Mesendoderm (in vitro differentiated cells): Measurements from ENCODE around the gene BICRAL.

Experiments used
- DNase-seq: peaks from one replicate; pipeline ENCODE4 v3.0.0; 2013
- H2AK5ac ChIP-seq: 2 replicates; pipeline ENCODE4 v1.6.1; 2013; ENCODE audit warnings: low read length, inconsistent platforms
- H2BK120ac ChIP-seq: 2 replicates; pipeline ENCODE4 v1.6.1; 2013; ENCODE audit warnings: low read depth, mild to moderate bottlenecking, low read length, moderate library complexity, mixed read lengths
- H2BK15ac ChIP-seq: replicated peaks from 2 replicates; pipeline ENCODE4 v1.6.1; 2013; ENCODE audit warnings: low read depth, mild to moderate bottlenecking, moderate library complexity
- H2BK5ac ChIP-seq: 2 replicates; pipeline ENCODE4 v1.6.1; 2013; ENCODE audit warnings: low read length, inconsistent platforms
- H3K18ac ChIP-seq: 2 replicates; pipeline ENCODE4 v1.6.1; 2013; ENCODE audit warnings: mild to moderate bottlenecking, low read length, mixed read lengths
- H3K23ac ChIP-seq: one replicate; pipeline ENCODE4 v1.6.1; 2013; ENCODE audit warnings: low read length
- H3K27ac ChIP-seq: 2 replicates; pipeline ENCODE4 v1.5.1; 2013; ENCODE audit warnings: low read depth, mild to moderate bottlenecking, inconsistent platforms, low read length, moderate library complexity
- H3K27me3 ChIP-seq: 2 replicates; pipeline ENCODE4 v1.6.1; 2013; ENCODE audit warnings: low read length, control low read depth, mild to moderate bottlenecking, inconsistent platforms; ENCODE audit not compliant: insufficient read depth, poor library complexity
- H3K36me3 ChIP-seq: 2 replicates; pipeline ENCODE4 v1.6.1; 2013; ENCODE audit warnings: low read length, inconsistent platforms; ENCODE audit not compliant: control insufficient read depth, insufficient read depth
- H3K4ac ChIP-seq: one replicate; pipeline ENCODE4 v1.6.1; 2013; ENCODE audit warnings: low read depth, mild to moderate bottlenecking, low read length, moderate library complexity
- H3K4me1 ChIP-seq: 2 replicates; pipeline ENCODE4 v1.6.1; 2013; ENCODE audit warnings: low read depth, low read length, inconsistent platforms; ENCODE audit not compliant: control insufficient read depth
- H3K4me2 ChIP-seq: 2 replicates; pipeline ENCODE4 v1.6.1; 2013; ENCODE audit warnings: low read length
- H3K4me3 ChIP-seq: 2 replicates; pipeline ENCODE4 v1.5.1; 2013; ENCODE audit warnings: mild to moderate bottlenecking, low read length
- H3K56ac ChIP-seq: one replicate; pipeline ENCODE4 v1.6.1; 2013; ENCODE audit warnings: low read length
- H3K79me1 ChIP-seq: 2 replicates; pipeline ENCODE4 v1.6.1; 2013; ENCODE audit warnings: low read length, inconsistent platforms
- H3K79me2 ChIP-seq: 2 replicates; pipeline ENCODE4 v1.6.1; 2013; ENCODE audit warnings: mild to moderate bottlenecking, low read length; ENCODE audit not compliant: control insufficient read depth, insufficient read depth
- H3K9ac ChIP-seq: 2 replicates; pipeline ENCODE4 v1.6.1; 2013; ENCODE audit warnings: low read length, inconsistent platforms
- H4K5ac ChIP-seq: one replicate; pipeline ENCODE4 v1.6.1; 2013; ENCODE audit warnings: low read length
- H4K8ac ChIP-seq: one replicate; pipeline ENCODE4 v1.6.1; 2013; ENCODE audit warnings: low read depth, mild to moderate bottlenecking, control low read depth, low read length, moderate library complexity
- WGBS: extraction: QIAGEN DNeasy Blood & Tissue Kit; methylation state at CpG from one replicate; pipeline ENCODE4 v1.1.7; 2013; ENCODE audit warnings: low lambda C conversion rate, missing lambda C conversion rate; ENCODE audit not compliant: insufficient coverage; ENCODE audit errors: extremely low coverage; 5-methylcytosine and 5-hydroxymethylcytosine counted together

The BICRAL gene

GRCh38 chr6:42777126-42777822 is 4.6 kb upstream of the BICRAL start:
- H3K79me1 ChIP-seq: no peaks in the 10 kb centered on the region
- H3K18ac ChIP-seq: no peak overlapping the region
- no peak overlapping the region for H3K4ac ChIP-seq
- no peak overlapping the region for H2BK120ac ChIP-seq
- H2AK5ac ChIP-seq: no peak overlapping the region
- no peak overlapping the region for H3K27ac ChIP-seq
- no peaks in the 10 kb centered on the region for H3K27me3 ChIP-seq
- whole genome bisulfite sequencing: no CpG with 5 or more reads among the region's 2 CpGs
- H3K56ac ChIP-seq: no peak overlapping the region
- H2BK5ac ChIP-seq: no peak overlapping the region
- no peak overlapping the region for H2BK15ac ChIP-seq
- H3K36me3 ChIP-seq: no peaks in the 10 kb centered on the region
- H3K4me1 ChIP-seq: no peaks in the 10 kb centered on the region
- no peak overlapping the region for H3K9ac ChIP-seq
- no peak overlapping the region for H3K4me3 ChIP-seq
- H3K23ac ChIP-seq: no peak overlapping the region
- H3K79me2 ChIP-seq: no peaks in the 10 kb centered on the region
- no peak overlapping the region for H4K5ac ChIP-seq
- H3K4me2 ChIP-seq: no peak overlapping the region
- DNase-seq: no peak
- no peak overlapping the region for H4K8ac ChIP-seq

- Histone ChIP-seq H3K23ac (no peak overlapping the region), H3K9ac (no peak overlapping the region), H4K5ac (no peak overlapping the region), H3K4me2 (no peak overlapping the region), H3K79me2 (peaks cover 2% of the 10 kb centered on the region), H3K4me1 (no peaks in the 10 kb centered on the region), H3K27ac (no peak overlapping the region), H3K4me3 (no peak overlapping the region), H3K4ac (no peak overlapping the region), H2AK5ac (no peak overlapping the region), H3K56ac (no peak overlapping the region), H3K79me1 (no peaks in the 10 kb centered on the region), H3K27me3 (no peaks in the 10 kb centered on the region), H2BK120ac (no peak overlapping the region), H3K36me3 (no peaks in the 10 kb centered on the region), H4K8ac (no peak overlapping the region), H3K18ac (no peak overlapping the region), H2BK5ac (no peak overlapping the region), H2BK15ac (no peak overlapping the region)
- DNase-seq: no peak
- WGBS: no CpG with 5 or more reads among the region's 2 CpGs
These were observed 3.7 kb upstream of the BICRAL start for GRCh38 chr6:42778122-42778521.

- Histone ChIP-seq H3K4ac (no peak overlapping the region), H3K79me2 (peaks cover 13% of the 10 kb centered on the region), H2BK120ac (no peak overlapping the region), H3K79me1 (no peaks in the 10 kb centered on the region), H4K5ac (no peak overlapping the region), H3K23ac (no peak overlapping the region), H3K4me2 (no peak overlapping the region), H3K36me3 (no peaks in the 10 kb centered on the region), H2BK5ac (no peak overlapping the region), H4K8ac (no peak overlapping the region), H2BK15ac (no peak overlapping the region), H3K27me3 (no peaks in the 10 kb centered on the region), H3K4me3 (no peak overlapping the region), H3K56ac (no peak overlapping the region), H3K18ac (no peak overlapping the region), H3K27ac (no peak overlapping the region), H2AK5ac (no peak overlapping the region), H3K4me1 (no peaks in the 10 kb centered on the region), H3K9ac (no peak overlapping the region)
- WGBS: no CpG with 5 or more reads among the region's 6 CpGs
- no peak for DNase-seq
These were observed 2.3 kb upstream of the BICRAL start for GRCh38 chr6:42779521-42779920.

GRCh38 chr6:42781546-42781795 is 381 bp upstream of the BICRAL start:
- Histone ChIP-seq H3K18ac (no peak overlapping the region), H2BK5ac (no peak overlapping the region), H3K23ac (no peak overlapping the region), H2BK120ac (no peak overlapping the region), H3K27ac (no peak overlapping the region), H2AK5ac (no peak overlapping the region), H4K8ac (no peak overlapping the region), H3K4me1 (no peaks in the 10 kb centered on the region), H3K79me1 (no peaks in the 10 kb centered on the region), H3K36me3 (no peaks in the 10 kb centered on the region), H3K9ac (no peak overlapping the region), H3K27me3 (no peaks in the 10 kb centered on the region), H4K5ac (no peak overlapping the region), H3K56ac (no peak overlapping the region), H3K4ac (peak overlapping the region; percentile 100), H3K4me3 (no peak overlapping the region), H2BK15ac (no peak overlapping the region), H3K79me2 (peaks cover 25% of the 10 kb centered on the region), H3K4me2 (no peak overlapping the region)
- WGBS: no CpG with 5 or more reads among the region's 4 CpGs
- DNase-seq: no peak

- no CpG with 5 or more reads among the region's 51 CpGs for WGBS
- H4K5ac ChIP-seq: no peak overlapping the region
- peak overlapping the region; percentile 100 for H4K8ac ChIP-seq
- H3K4me1 ChIP-seq: peaks cover 1% of the 10 kb centered on the region
- H3K4ac ChIP-seq: peak overlapping the region; percentile 100
- peak overlapping the region; percentile 100 for H3K18ac ChIP-seq
- no peaks in the 10 kb centered on the region for H3K27me3 ChIP-seq
- peak; percentile 91 for DNase-seq
- H3K9ac ChIP-seq: peak overlapping the region; percentile 84
- H3K36me3 ChIP-seq: no peaks in the 10 kb centered on the region
- peak overlapping the region; percentile 71 for H3K23ac ChIP-seq
- H3K56ac ChIP-seq: peak overlapping the region; percentile 98
- peak overlapping the region; percentile 95 for H2BK5ac ChIP-seq
- H3K79me2 ChIP-seq: peaks cover 35% of the 10 kb centered on the region
- peak overlapping the region; percentile 97 for H2BK120ac ChIP-seq
- H2BK15ac ChIP-seq: no peak overlapping the region
- peak overlapping the region; percentile 100 for H3K27ac ChIP-seq
- no peak overlapping the region for H3K4me2 ChIP-seq
- no peak overlapping the region for H2AK5ac ChIP-seq
- peaks cover 8% of the 10 kb centered on the region for H3K79me1 ChIP-seq
- H3K4me3 ChIP-seq: peak overlapping the region; percentile 53
These were observed 881 bp downstream of the BICRAL start for GRCh38 chr6:42782689-42783176.
